Measurements from ENCODE around the gene TTLL5. TPM values are rescaled to one million over a fixed set of nuclear protein-coding genes. Genes with fewer than 3 reads are reported as not detected.

TTLL5 gene
- total RNA-seq, 5 donors from 2014 or later (not counting 1 experiment from before 2014, with no cell fraction given): 15.4 to 36.2 (median 22.2) TPM

GRCh38 chr14:75723716-75724115 lies 62.7 kb downstream of the TTLL5 start:
- Mint-ChIP-seq H3K27ac (no peak overlapping the region), H3K4me1 (peaks cover 0 to 7% (median 6%) of the 10 kb centered on the region in 3 donors), H3K36me3 (peaks cover 79% of the 10 kb centered on the region), H3K4me3 (no peak overlapping the region), H3K27me3 (no peaks in the 10 kb centered on the region), H3K9me3 (peaks cover 0 to 9% (median 8%) of the 10 kb centered on the region in 3 donors)
- Histone ChIP-seq H3K27ac (ENCODE audit: low read length) (no peak overlapping the region), H3K4me1 (ENCODE audit: control insufficient read depth in 1 of 2, extremely low read depth in 1 of 2, insufficient read depth in 2 of 2, low read length in 2 of 2) (no peaks in the 10 kb centered on the region), H3K4me3 (ENCODE audit: control insufficient read depth in 1 of 2, extremely low read depth in 1 of 2, low read length in 1 of 2) (no peak overlapping the region), H3K36me3 (ENCODE audit: control insufficient read depth in 2 of 2, extremely low read depth in 1 of 2, insufficient read depth in 1 of 2, low read length in 1 of 2) (peaks cover 9 to 23% of the 10 kb centered on the region in 2 donors), H3K9me3 (no peaks in the 10 kb centered on the region), H3K27me3 (replicated peaks in 1 of 2; ENCODE audit: control insufficient read depth in 2 of 2, extremely low read depth in 1 of 2, insufficient read depth in 2 of 2, low read length in 1 of 2) (no peaks in the 10 kb centered on the region)
- no peak for ATAC-seq (replicated peaks in 1 of 4)
- POLR2A ChIA-PET: interaction anchor here in 1 of 2 donors (0.6 kb wide), 1 partner anchor 9 kb away, joined by 5 read pairs; no protein-coding TSS in a partner anchor
- CTCF ChIA-PET: no interaction called here
- no CpG with 5 or more reads among the region's 1 CpG for WGBS (ENCODE audit: insufficient coverage)
- no peak for DNase-seq

GRCh38 chr14:75724414-75725204 lies 63.6 kb downstream of the TTLL5 start:
- POLR2A ChIA-PET: interaction anchor here in 1 of 2 donors (0.6 kb wide), 1 partner anchor 10 kb away, joined by 5 read pairs; no protein-coding TSS in a partner anchor
- WGBS (ENCODE audit: insufficient coverage): 67% methylated on average over 1 of the region's 6 CpGs
- Histone ChIP-seq H3K4me3 (ENCODE audit: control insufficient read depth in 1 of 2, extremely low read depth in 1 of 2, low read length in 1 of 2) (no peak overlapping the region), H3K27me3 (replicated peaks in 1 of 2; ENCODE audit: control insufficient read depth in 2 of 2, extremely low read depth in 1 of 2, insufficient read depth in 2 of 2, low read length in 1 of 2) (no peaks in the 10 kb centered on the region), H3K4me1 (ENCODE audit: control insufficient read depth in 1 of 2, extremely low read depth in 1 of 2, insufficient read depth in 2 of 2, low read length in 2 of 2) (no peaks in the 10 kb centered on the region), H3K27ac (ENCODE audit: low read length) (no peak overlapping the region), H3K9me3 (no peaks in the 10 kb centered on the region), H3K36me3 (ENCODE audit: control insufficient read depth in 2 of 2, extremely low read depth in 1 of 2, insufficient read depth in 1 of 2, low read length in 1 of 2) (peaks cover 3 to 20% of the 10 kb centered on the region in 2 donors)
- peaks cover 0 to 7% (median 6%) of the 10 kb centered on the region in 3 donors for H3K4me1 Mint-ChIP-seq
- H3K27ac Mint-ChIP-seq: no peak overlapping the region
- peaks cover 73% of the 10 kb centered on the region for H3K36me3 Mint-ChIP-seq
- CTCF ChIA-PET: no interaction called here
- no peak for ATAC-seq (replicated peaks in 1 of 4)
- DNase-seq: no peak
- no peak overlapping the region for H3K4me3 Mint-ChIP-seq
- no peaks in the 10 kb centered on the region for H3K27me3 Mint-ChIP-seq
- peaks cover 0 to 9% (median 8%) of the 10 kb centered on the region in 3 donors for H3K9me3 Mint-ChIP-seq

- POLR2A ChIA-PET: no interaction called here
- 94% methylated on average over 3 of the region's 3 CpGs for WGBS (ENCODE audit: insufficient coverage)
- CTCF ChIA-PET: no interaction called here
These were observed 64.4 kb downstream of the TTLL5 start for GRCh38 chr14:75725481-75725880.

GRCh38 chr14:75726321-75726720 lies 65.3 kb downstream of the TTLL5 start:
- DNase-seq (no peak), ATAC-seq (replicated peaks in 1 of 4) (no peak)
- peaks cover 0 to 9% (median 8%) of the 10 kb centered on the region in 3 donors for H3K9me3 Mint-ChIP-seq
- H3K36me3 Mint-ChIP-seq: peaks cover 57% of the 10 kb centered on the region
- CTCF ChIA-PET: no interaction called here
- no peaks in the 10 kb centered on the region for H3K27me3 ChIP-seq (replicated peaks in 1 of 2; ENCODE audit: control insufficient read depth in 2 of 2, extremely low read depth in 1 of 2, insufficient read depth in 2 of 2, low read length in 1 of 2)
- no peak overlapping the region for H3K4me3 ChIP-seq (ENCODE audit: control insufficient read depth in 1 of 2, extremely low read depth in 1 of 2, low read length in 1 of 2)
- 100% methylated on average over 1 of the region's 1 CpG for WGBS (ENCODE audit: insufficient coverage)
- no peak overlapping the region for H3K27ac ChIP-seq (ENCODE audit: low read length)
- H3K27me3 Mint-ChIP-seq: no peaks in the 10 kb centered on the region
- POLR2A ChIA-PET: interaction anchor here in 1 of 2 donors (0.6 kb wide), 1 partner anchor 470 kb away, joined by 3 read pairs; no protein-coding TSS in a partner anchor
- H3K4me3 Mint-ChIP-seq: no peak overlapping the region
- H3K4me1 Mint-ChIP-seq: peaks cover 0 to 7% (median 6%) of the 10 kb centered on the region in 3 donors
- peaks cover 0 to 11% of the 10 kb centered on the region in 2 donors for H3K36me3 ChIP-seq (ENCODE audit: control insufficient read depth in 2 of 2, extremely low read depth in 1 of 2, insufficient read depth in 1 of 2, low read length in 1 of 2)
- H3K27ac Mint-ChIP-seq: no peak overlapping the region
- H3K4me1 ChIP-seq (ENCODE audit: control insufficient read depth in 1 of 2, extremely low read depth in 1 of 2, insufficient read depth in 2 of 2, low read length in 2 of 2): no peaks in the 10 kb centered on the region
- H3K9me3 ChIP-seq: no peaks in the 10 kb centered on the region

More at GRCh38 chr14:75725481-75725880, 64.4 kb downstream of the TTLL5 start:
- no peak for ATAC-seq (replicated peaks in 1 of 4)
- H3K4me1 ChIP-seq (ENCODE audit: control insufficient read depth in 1 of 2, extremely low read depth in 1 of 2, insufficient read depth in 2 of 2, low read length in 2 of 2): no peaks in the 10 kb centered on the region
- H3K9me3 Mint-ChIP-seq: peaks cover 0 to 9% (median 8%) of the 10 kb centered on the region in 3 donors
- H3K27me3 Mint-ChIP-seq: no peaks in the 10 kb centered on the region
- no peak overlapping the region for H3K4me3 Mint-ChIP-seq
- H3K4me1 Mint-ChIP-seq: peaks cover 0 to 7% (median 6%) of the 10 kb centered on the region in 3 donors
- no peak for DNase-seq
- no peaks in the 10 kb centered on the region for H3K9me3 ChIP-seq
- no peaks in the 10 kb centered on the region for H3K27me3 ChIP-seq (replicated peaks in 1 of 2; ENCODE audit: control insufficient read depth in 2 of 2, extremely low read depth in 1 of 2, insufficient read depth in 2 of 2, low read length in 1 of 2)
- peaks cover 64% of the 10 kb centered on the region for H3K36me3 Mint-ChIP-seq
- no peak overlapping the region for H3K27ac ChIP-seq (ENCODE audit: low read length)
- peaks cover 3 to 14% of the 10 kb centered on the region in 2 donors for H3K36me3 ChIP-seq (ENCODE audit: control insufficient read depth in 2 of 2, extremely low read depth in 1 of 2, insufficient read depth in 1 of 2, low read length in 1 of 2)
- no peak overlapping the region for H3K27ac Mint-ChIP-seq
- H3K4me3 ChIP-seq (ENCODE audit: control insufficient read depth in 1 of 2, extremely low read depth in 1 of 2, low read length in 1 of 2): no peak overlapping the region

- Mint-ChIP-seq H3K27ac (no peak overlapping the region), H3K4me3 (no peak overlapping the region), H3K4me1 (peaks cover 0 to 7% (median 6%) of the 10 kb centered on the region in 3 donors), H3K36me3 (peaks cover 56% of the 10 kb centered on the region), H3K27me3 (no peaks in the 10 kb centered on the region), H3K9me3 (peaks cover 0 to 9% (median 8%) of the 10 kb centered on the region in 3 donors)
- no CpG with 5 or more reads among the region's 3 CpGs for WGBS (ENCODE audit: insufficient coverage)
- H3K4me3 ChIP-seq (ENCODE audit: control insufficient read depth in 1 of 2, extremely low read depth in 1 of 2, low read length in 1 of 2): no peak overlapping the region
- ChIA-PET POLR2A (interaction anchor here in 1 of 2 donors (0.6 kb wide), 1 partner anchor 9 kb away, joined by 3 read pairs; no protein-coding TSS in a partner anchor), CTCF (interaction anchor here in 1 of 2 donors (0.6 kb wide), 1 partner anchor 22 kb away, joined by 3 read pairs; no protein-coding TSS in a partner anchor)
- H3K9me3 ChIP-seq: no peaks in the 10 kb centered on the region
- ATAC-seq (replicated peaks in 1 of 4) (no peak), DNase-seq (no peak)
- H3K4me1 ChIP-seq (ENCODE audit: control insufficient read depth in 1 of 2, extremely low read depth in 1 of 2, insufficient read depth in 2 of 2, low read length in 2 of 2): no peaks in the 10 kb centered on the region
- H3K27me3 ChIP-seq (replicated peaks in 1 of 2; ENCODE audit: control insufficient read depth in 2 of 2, extremely low read depth in 1 of 2, insufficient read depth in 2 of 2, low read length in 1 of 2): no peaks in the 10 kb centered on the region
- H3K27ac ChIP-seq (ENCODE audit: low read length): no peak overlapping the region
- H3K36me3 ChIP-seq (ENCODE audit: control insufficient read depth in 2 of 2, extremely low read depth in 1 of 2, insufficient read depth in 1 of 2, low read length in 1 of 2): peaks cover 0 to 11% of the 10 kb centered on the region in 2 donors
These were observed 66.1 kb downstream of the TTLL5 start for GRCh38 chr14:75727124-75727523.

GRCh38 chr14:75732888-75733287 lies 71.8 kb downstream of the TTLL5 start:
- WGBS (ENCODE audit: insufficient coverage): no CpG with 5 or more reads among the region's 3 CpGs
- POLR2A ChIA-PET: no interaction called here

More at GRCh38 chr14:75732888-75733287, 71.8 kb downstream of the TTLL5 start:
- Histone ChIP-seq H3K9me3 (no peaks in the 10 kb centered on the region), H3K27me3 (replicated peaks in 1 of 2; ENCODE audit: control insufficient read depth in 2 of 2, extremely low read depth in 1 of 2, insufficient read depth in 2 of 2, low read length in 1 of 2) (no peaks in the 10 kb centered on the region), H3K4me3 (ENCODE audit: control insufficient read depth in 1 of 2, extremely low read depth in 1 of 2, low read length in 1 of 2) (no peak overlapping the region), H3K27ac (ENCODE audit: low read length) (no peak overlapping the region), H3K4me1 (ENCODE audit: control insufficient read depth in 1 of 2, extremely low read depth in 1 of 2, insufficient read depth in 2 of 2, low read length in 2 of 2) (no peaks in the 10 kb centered on the region), H3K36me3 (ENCODE audit: control insufficient read depth in 2 of 2, extremely low read depth in 1 of 2, insufficient read depth in 1 of 2, low read length in 1 of 2) (peaks cover 0 to 15% of the 10 kb centered on the region in 2 donors)
- ATAC-seq (replicated peaks in 1 of 4) (no peak), DNase-seq (no peak)
- Mint-ChIP-seq H3K36me3 (peaks cover 48% of the 10 kb centered on the region), H3K4me3 (no peak overlapping the region), H3K27ac (no peak overlapping the region), H3K4me1 (no peaks in the 10 kb centered on the region), H3K9me3 (no peaks in the 10 kb centered on the region), H3K27me3 (no peaks in the 10 kb centered on the region)
- CTCF ChIA-PET: no interaction called here
